HG02943 (cell line): ENCODE data around the gene TP53I3.
"Not testable (repeated sequence)": the region's sequence is repeated elsewhere in the genome, so short reads cannot be mapped to it uniquely, and the experiment has no call there.

Experiments
- ATAC-seq: cut with Tn5 transposase; IDR thresholded peaks from one replicate; pipeline ENCODE4 v1.9.1; 2021; ENCODE audit warnings: mild to moderate bottlenecking, low read depth, moderate library complexity; ENCODE audit not compliant: unreplicated experiment

Gene TP53I3

DNA sequence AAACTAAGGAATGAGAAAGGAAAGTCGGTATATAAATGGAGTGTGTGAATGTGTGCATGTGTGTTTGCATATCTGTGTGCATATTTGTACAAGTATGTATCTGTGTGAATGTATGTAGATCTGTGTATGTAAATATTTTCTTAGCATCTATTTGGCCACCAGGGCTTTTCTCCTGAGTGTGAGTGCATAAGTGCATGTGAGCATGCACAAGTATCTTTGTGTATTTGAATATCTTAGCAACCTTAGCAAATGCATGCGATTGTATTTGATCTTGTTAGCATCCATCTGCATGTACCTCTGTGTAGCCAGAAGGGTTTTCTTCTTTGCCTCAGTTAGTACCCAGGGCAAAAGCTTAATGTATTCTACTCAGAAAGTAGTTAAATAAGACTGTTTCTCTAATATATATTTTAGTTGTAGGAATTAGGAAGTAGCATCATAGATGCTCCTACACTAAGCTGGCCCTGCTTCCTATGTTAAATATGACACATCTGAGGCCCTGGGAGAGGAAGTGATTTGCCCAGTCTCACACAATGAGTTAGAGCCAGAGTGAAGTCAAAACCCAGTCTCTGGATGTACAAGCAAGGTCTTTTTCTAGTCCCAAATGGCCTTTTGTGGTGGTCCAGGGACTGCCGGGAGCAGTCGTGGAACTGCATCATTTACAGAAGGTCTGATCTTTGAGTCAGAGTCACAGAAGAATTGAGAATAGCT, 25.9 kb downstream of the TP53I3 start:
- ATAC-seq, result no peak

DNA sequence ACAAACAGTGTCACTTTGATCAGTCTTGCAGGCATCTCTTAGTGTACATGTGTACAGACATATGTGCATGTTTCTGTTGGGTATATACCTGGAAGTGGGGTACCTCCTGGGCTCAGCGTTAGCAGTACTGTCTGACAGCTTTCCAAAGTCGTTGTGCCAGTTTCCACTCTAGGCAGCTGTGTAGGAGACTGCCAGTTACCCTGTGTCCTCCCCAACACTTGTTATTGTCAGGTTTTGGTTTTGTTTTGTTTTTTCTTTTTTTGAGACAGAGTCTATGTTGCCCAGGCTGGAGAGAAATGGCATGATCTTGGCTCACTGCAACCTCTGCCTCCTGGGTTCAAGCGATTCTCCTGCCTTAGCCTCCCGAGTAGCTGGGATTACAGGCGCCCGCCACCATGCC, 28.9 kb downstream of the TP53I3 start:
- no peak for ATAC-seq

DNA sequence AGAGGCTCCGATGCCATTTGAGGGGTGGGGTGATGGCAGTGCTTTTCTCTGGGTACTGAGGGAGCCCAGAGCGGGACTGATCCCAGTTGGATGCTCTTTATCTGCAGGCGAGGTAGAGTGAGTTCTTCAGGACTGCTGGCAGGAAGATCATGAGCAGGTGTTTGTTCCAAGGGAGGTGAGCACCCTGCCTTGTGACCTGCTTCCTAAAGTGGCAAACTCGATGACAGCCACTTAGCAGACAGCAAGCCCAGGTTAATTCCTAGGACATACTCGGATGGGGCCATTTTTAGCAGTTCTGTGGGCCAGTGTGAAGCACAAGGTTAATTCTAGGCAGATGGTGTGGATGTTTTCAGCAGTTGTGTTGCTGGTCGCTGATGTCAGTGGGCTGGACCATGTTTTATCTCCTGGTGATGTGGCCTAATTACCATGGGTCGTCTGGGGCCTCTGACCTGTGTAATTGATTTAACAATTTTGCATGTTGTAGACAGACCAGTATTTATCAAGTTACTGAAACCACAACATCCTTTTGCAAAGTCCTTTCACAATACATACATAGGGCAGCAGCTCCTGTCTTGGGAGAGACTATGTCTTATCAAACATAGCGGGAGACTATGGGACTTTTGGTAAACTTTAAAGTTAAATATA, 30.1 kb downstream of the TP53I3 start:
- ATAC-seq, result no peak

DNA sequence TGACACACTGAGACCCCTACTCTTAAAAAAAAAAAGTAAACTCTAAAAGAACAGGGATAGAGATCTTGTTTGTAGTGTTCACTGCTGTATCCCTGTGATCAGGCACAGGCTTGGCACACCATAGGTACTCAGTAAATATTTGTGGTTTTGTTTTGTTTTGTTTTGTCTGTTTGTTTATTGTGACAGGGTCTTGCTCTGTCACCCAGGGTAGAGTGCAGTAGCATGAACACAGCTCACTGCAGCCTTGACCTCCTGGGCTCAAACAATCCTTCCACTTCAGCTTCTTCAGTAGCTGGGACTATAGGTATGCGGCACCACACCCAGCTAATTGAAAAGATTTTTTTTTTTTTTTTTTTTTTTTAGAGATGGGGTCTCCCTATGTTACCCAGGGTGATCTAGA, 31.7 kb downstream of the TP53I3 start:
- no peak for ATAC-seq

DNA sequence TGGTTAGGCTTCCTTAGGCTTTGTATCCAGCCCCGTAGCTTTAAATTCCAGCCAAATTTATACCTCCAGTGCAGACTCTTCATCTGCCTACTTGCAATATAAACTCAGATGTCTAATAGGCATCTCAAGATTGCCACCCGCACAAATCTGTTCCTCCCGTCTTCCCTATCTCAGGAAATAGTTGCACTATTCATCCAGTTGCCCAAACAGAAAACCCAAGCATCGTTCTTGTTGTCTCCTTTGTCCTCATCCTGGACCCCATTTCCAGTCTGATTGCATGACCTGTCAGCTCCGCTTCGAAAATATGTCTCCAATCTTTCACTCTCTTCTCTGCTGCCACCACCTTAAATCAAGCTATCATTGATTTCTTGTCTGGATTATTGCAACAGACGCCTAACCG, 32.8 kb downstream of the TP53I3 start:
- no peak for ATAC-seq

DNA sequence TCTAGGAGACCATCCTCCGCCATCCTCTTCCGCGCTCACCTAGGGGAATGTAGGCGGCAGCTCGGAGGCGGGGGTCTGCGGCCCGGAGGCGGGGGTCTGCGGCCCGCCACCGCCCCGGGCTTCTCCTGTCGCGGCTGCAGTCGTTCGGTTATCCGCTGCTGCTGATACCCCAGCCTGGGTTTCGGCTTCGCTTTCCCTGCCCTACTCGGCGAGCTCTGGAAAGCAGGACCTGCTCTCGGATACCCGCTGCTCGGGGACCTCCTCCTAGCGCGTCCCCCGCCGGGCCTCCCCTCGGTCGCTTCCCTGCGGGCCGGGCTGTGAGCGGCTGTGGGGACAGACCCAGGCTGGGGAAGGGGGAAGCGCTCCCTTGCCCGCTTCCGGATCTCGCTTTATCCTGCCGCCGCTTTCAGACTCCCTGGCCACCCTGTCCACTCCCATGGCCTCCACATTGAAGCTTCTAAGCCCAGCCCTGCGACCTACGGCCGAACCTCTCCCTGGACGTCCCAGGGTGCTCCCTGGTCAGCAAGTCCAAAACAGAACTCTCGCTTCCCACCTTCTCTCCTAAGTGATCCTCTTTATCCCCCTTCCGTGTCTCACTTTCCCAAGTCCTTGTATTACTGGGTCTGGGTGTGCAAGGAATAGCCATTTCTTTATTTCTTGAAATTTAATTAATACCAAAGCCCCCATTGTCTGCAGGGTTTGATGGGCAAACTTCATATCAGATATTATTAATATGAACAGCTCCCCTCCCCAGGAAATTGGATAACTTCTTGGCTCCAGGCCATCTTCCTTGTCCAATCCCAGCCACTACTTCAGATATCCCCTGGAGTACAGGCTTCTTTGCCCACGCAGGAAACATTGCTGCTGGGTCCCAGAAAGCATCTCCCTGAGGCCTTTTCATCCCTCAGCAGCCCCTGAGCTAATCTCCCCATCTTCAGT, 34.3 kb downstream of the TP53I3 start:
- ATAC-seq, result no peak

DNA sequence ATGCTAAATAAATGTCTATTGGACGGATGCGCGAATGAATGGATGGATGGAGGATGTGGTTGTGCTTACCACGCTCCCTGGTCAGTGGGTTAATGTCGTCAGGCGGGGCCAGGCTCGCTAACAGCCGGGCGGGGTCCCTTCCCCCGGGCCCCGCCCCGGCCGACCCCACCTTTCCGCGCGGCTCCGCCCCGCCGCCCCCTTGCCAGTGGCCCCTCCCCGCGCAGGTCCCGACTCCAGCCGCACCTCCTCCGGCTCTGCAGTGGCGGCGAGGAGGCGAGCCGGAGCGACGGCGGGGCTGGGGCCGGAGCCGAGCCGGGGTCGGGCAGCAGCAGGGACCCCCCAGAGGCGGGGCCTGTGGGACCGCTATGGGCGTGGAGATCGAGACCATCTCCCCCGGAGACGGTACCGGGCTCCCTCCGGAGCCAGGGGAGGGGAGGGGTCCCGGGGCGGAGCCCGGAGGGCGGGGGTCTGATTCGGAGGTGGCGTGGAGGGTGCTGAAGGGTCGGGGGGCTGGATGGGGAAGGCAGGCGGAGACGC, 35.1 kb downstream of the TP53I3 start, which contains the start of gene FKBP1B:
Gene FKBP1B (plus strand): TSS at position 257 of the 537 bp plus-strand sequence. CDS start 109 bp downstream, at position 366.
- no peak for ATAC-seq

DNA sequence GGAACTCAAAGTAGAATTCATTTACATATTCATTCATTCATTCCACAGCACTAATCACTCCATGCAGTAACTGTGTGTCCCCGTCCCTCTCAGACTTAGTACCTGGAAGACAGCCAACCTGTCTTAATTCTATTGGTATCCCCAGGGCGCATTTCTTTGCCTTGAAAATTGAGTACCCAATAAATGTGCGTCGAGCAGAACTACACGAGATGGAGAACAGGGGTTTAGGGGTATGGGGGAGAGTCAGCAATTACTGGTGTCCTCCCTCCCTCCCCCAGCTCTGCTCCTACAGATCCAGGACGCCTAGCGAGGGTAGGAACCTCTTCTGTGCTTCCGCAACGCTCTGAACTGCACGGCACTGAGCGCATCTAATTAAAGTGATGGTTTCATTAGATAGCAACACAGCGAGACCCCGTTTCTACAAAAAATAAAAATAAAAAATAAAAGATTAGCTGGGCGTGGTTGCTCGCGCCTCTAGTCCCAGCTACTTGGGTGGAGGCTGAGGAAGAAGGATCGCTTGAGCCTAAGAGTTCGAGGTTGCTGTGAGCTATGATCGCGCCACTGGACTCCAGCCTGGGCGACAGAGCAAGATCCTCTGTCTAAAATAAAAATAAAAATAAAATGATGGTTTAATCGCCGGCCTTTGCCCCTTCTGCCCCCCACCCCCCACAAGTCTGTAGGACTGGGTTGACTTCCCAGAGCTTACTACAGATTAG, 35.7 kb downstream of the TP53I3 start:
- no peak for ATAC-seq

DNA sequence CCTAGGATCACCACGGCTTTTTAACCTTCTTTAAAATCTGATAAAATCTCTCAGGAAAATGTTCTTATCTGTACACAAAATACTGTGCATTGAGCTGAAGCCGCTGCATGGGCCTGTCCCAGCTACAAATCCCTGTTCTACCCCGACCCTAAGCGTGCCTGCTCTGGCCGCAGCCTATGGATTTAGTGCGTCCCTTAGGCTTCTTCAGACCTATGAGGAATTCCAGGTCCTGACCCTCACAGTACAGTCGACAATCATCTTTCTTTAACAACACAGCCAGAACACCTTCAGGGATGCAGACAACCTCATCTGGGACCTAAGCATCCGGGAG, 37.0 kb downstream of the TP53I3 start:
- ATAC-seq, result peak; percentile 4

DNA sequence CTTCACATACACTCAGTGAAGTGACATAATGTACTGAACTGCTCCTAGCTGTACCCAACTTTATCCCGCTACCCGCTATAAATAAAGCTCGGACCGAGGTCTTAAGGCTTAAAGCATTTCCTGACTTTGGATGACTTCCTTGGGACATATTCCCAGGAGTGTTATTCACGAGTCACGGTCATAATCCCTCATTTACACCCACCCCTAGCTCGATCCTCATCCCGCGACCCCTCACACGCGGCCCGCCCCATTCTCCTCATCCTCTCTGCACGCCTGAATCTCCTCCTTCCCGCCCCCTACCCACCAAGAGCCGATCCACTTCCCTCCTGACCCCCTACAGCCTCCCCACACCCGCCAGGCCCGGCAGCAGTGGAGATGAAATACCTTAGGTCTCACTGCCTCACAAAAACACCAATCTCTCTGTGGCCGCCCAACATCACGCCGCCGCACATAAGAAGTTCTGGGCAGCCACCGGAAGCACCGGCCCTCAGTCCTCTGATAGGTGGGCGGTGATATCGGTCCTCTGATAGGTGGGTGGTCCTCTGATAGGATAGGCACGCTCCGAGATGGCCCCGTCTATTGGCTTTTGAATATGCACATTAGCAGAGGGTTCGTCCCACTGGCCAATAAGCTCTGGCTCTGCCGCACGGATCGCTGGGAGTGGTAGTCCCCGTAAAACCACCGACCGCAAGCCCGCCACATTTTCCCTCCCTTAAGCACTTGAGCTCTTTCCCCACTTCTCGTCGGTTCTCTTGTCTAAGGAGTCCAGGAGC, 37.5 kb downstream of the TP53I3 start, which contains the start of gene WDCP:
Gene WDCP (minus strand): TSS at position 462 of the 773 bp plus-strand sequence. CDS start 7,897 bp downstream, outside the sequence.
- peak; percentile 99 for ATAC-seq

DNA sequence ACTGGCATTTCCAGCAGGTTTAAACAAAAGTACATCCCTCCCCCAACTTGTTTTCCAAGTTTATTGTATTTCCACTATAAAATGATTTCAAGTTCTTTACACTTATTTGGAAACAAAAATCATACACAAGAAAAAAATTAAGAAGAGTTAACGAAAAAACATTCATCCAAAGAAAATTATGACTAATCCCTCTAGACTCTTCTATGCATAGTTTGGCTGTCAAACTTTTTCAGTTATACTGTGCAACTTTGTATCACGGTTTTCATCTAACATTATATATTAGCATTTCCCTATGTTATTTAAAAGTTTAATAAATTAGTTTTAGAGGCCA, 38.1 kb downstream of the TP53I3 start:
- no peak for ATAC-seq

DNA sequence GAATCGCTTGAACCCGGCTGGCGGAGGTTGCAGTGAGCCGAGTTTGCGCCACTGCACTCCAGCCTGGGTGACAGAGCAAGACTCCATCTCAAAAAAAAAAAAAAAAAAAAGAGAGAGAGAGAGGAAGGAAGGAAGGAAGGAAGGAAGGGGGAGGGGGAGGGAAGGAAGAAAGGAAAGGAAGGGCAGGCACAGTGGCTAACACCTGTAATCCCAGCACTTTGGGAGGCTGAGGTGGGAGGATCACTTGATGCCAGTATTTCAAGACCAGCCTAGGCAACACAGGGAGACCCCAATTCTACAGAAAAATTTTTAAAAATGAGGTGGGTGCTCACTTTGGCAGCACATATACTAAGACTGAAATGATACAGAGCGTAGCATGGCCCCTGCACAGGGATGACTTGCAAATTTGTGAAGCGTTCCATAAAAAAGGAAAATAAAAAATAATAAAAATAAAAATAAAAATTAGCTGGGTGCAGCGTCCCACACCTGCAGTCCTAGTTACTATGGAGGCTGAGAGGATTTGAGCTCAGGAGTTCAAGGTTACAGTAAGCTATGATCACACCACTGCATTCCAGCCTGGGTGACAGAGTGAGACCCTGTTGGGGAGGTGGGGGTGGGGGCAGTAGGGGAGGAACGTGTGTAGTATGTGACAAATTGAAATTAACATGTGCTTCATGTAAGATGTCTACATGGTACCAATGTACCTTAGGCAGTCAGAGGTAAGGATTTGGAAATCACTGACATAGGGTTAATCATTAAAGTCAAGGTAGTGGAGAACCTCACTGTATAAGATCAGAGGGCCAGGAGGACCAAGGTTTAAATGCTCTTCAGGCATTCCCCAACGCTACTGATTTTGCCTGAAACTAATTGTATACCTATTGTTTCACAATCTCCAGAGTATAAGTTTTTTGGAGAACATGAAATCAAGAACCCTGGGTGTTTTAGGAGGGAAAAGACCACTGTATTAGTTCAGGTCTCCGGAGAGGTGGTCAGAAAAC, 38.8 kb downstream of the TP53I3 start:
- ATAC-seq, result no peak

DNA sequence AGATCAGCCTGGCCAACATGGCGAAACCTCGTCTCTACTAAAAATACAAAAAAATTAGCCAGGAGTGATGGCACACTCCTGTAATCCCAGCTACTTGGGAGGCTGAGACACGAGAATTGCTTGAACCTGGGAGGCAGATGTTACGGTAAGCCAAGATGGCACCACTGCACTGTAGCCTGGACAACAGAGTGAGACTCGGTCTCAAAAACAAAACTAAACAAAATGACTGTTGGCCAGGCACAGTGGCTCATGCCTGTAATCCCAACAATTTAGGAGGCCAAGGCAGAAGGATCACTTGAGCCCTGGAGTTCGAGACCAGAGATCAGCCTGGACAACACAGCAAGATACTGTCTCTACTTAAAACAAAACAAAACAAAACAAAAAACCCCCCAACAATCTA, 41.5 kb downstream of the TP53I3 start:
- not testable (repeated sequence) for ATAC-seq

DNA sequence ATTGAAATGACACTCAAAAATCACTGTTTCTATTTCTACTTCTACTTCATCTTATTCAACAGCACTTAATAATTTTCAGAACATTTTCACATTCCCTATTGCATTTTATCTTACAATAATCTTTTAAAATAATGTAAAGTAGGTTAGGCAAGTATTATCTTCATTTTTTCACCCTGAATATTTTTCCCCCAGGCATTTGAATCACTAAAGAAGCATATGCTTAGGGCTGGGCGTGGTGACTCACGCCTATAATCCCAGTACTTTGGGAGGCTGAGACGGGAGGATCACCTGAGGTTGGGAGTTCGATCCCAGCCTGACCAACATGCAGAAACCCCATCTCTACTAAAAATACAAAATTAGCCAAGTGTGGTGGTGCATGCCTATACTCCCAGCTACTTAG, 44.1 kb downstream of the TP53I3 start:
- no peak for ATAC-seq

DNA sequence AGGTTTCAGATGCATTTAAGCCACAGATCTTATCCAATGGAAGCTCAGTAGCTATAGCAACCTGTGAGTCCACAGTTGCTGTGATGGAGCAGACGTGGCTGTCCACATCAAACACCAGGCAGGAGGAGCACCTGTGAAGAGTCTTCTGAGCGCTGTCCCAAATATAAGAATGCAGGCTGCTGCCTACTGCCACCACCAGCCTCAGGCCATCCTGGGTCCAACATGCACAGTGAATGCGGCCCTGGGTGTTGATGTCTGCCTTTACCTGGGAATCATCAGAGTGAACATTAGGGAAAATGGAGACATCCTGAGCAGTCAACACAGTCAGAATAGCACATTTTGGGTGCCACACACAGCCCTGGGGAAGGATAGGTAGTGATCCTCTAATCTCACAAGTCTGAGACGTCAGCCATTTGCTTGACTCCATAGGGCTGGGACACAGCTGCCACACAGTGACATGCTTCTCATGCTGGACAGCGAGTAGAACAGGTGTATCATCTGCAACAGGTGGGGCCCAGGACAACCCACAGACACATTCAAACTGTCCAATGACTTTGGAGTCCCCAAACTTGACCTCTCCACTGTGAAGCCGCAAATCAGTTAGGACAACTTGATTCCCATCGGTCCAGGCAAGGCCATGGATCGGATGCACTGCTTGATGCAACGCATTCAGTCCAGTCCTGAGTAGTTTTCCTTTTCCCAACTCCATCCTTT, 45.7 kb downstream of the TP53I3 start:
- no peak for ATAC-seq
